HUES48 (cell line): Measurements from ENCODE around the gene USP2.

Experiments used
- H3K27ac ChIP-seq: one replicate; pipeline ENCODE4 v1.7.0; 2013; ENCODE audit warnings: low read depth, low read length, inconsistent platforms
- H3K27me3 ChIP-seq: 2 replicates; pipeline ENCODE4 v1.6.1; 2013; ENCODE audit warnings: mild to moderate bottlenecking, low read length; ENCODE audit not compliant: control insufficient read depth, insufficient read depth
- H3K36me3 ChIP-seq: 2 replicates; pipeline ENCODE4 v1.6.1; 2013; ENCODE audit warnings: low read length; ENCODE audit not compliant: control insufficient read depth, insufficient read depth
- H3K4me1 ChIP-seq: 2 replicates; pipeline ENCODE4 v1.6.1; 2013; ENCODE audit warnings: mild to moderate bottlenecking, low read length; ENCODE audit not compliant: control insufficient read depth, insufficient read depth
- H3K4me3 ChIP-seq: 2 replicates; pipeline ENCODE4 v1.5.1; 2013; ENCODE audit warnings: mild to moderate bottlenecking, low read depth, low read length
- H3K9ac ChIP-seq: 2 replicates; pipeline ENCODE4 v1.6.1; 2013; ENCODE audit warnings: mild to moderate bottlenecking, low read depth, low read length, moderate library complexity
- H3K9me3 ChIP-seq: 2 replicates; pipeline ENCODE4 v1.6.1; 2013; ENCODE audit warnings: low read length; ENCODE audit not compliant: control insufficient read depth, insufficient read depth

Gene USP2

GRCh38 chr11:119346605-119347004 lies 34.9 kb downstream of the USP2 start, which contains the start of gene MFRP:
MFRP (minus strand) TSS chr11:119346705; CDS start chr11:119346513, 192 bp downstream.
- H3K27me3 ChIP-seq, result peaks cover 25% of the 10 kb centered on the region
- no peaks in the 10 kb centered on the region for H3K36me3 ChIP-seq
- no peak within 1 kb of the TSS for H3K27ac ChIP-seq
- no peak within 1 kb of the TSS for H3K9ac ChIP-seq
- no peak within 1 kb of the TSS for H3K4me3 ChIP-seq
- H3K4me1 ChIP-seq, result no peaks in the 10 kb centered on the region
- H3K9me3 ChIP-seq, result no peaks in the 10 kb centered on the region

GRCh38 chr11:119345685-119346084 lies 35.8 kb downstream of the USP2 start:
- Histone ChIP-seq H3K9me3 (no peaks in the 10 kb centered on the region), H3K4me3 (no peak overlapping the region), H3K36me3 (no peaks in the 10 kb centered on the region), H3K27ac (no peak overlapping the region), H3K9ac (no peak overlapping the region), H3K27me3 (peaks cover 34% of the 10 kb centered on the region), H3K4me1 (no peaks in the 10 kb centered on the region)

- H3K9me3 ChIP-seq, result no peaks in the 10 kb centered on the region
- no peak overlapping the region for H3K4me3 ChIP-seq
- H3K27ac ChIP-seq, result no peak overlapping the region
- H3K27me3 ChIP-seq, result peaks cover 46% of the 10 kb centered on the region
- H3K9ac ChIP-seq, result no peak overlapping the region
- peaks cover 2% of the 10 kb centered on the region; the same call in 1 of the 2 replicates for H3K4me1 ChIP-seq
- no peaks in the 10 kb centered on the region for H3K36me3 ChIP-seq
These were observed 37.0 kb downstream of the USP2 start for GRCh38 chr11:119344291-119345010.

- H3K27ac ChIP-seq, result no peak overlapping the region
- no peaks in the 10 kb centered on the region for H3K36me3 ChIP-seq
- H3K27me3 ChIP-seq, result peaks cover 54% of the 10 kb centered on the region
- no peak overlapping the region for H3K4me3 ChIP-seq
- H3K4me1 ChIP-seq, result peaks cover 9% of the 10 kb centered on the region
- no peak overlapping the region for H3K9ac ChIP-seq
- H3K9me3 ChIP-seq, result no peaks in the 10 kb centered on the region
These were observed 37.8 kb downstream of the USP2 start for GRCh38 chr11:119343726-119344125.

GRCh38 chr11:119342362-119343130 lies 38.9 kb downstream of the USP2 start:
- H3K27me3 ChIP-seq, result peaks cover 57% of the 10 kb centered on the region
- no peaks in the 10 kb centered on the region for H3K9me3 ChIP-seq
- H3K27ac ChIP-seq, result no peak overlapping the region
- H3K9ac ChIP-seq, result no peak overlapping the region
- H3K36me3 ChIP-seq, result no peaks in the 10 kb centered on the region
- H3K4me1 ChIP-seq, result peaks cover 16% of the 10 kb centered on the region
- no peak overlapping the region for H3K4me3 ChIP-seq

- H3K27ac ChIP-seq, result no peak overlapping the region
- H3K9me3 ChIP-seq, result no peaks in the 10 kb centered on the region
- no peak overlapping the region for H3K9ac ChIP-seq
- H3K4me3 ChIP-seq, result no peak overlapping the region
- H3K36me3 ChIP-seq, result peaks cover 2% of the 10 kb centered on the region; the same call in 1 of the 2 replicates
- H3K27me3 ChIP-seq, result peaks cover 52% of the 10 kb centered on the region
- H3K4me1 ChIP-seq, result peaks cover 22% of the 10 kb centered on the region
These were observed 39.5 kb downstream of the USP2 start for GRCh38 chr11:119342023-119342300.

GRCh38 chr11:119341222-119342022 lies 40.1 kb downstream of the USP2 start:
- Histone ChIP-seq H3K9me3 (no peaks in the 10 kb centered on the region), H3K4me1 (peaks cover 22% of the 10 kb centered on the region), H3K27me3 (peaks cover 52% of the 10 kb centered on the region), H3K27ac (no peak overlapping the region), H3K9ac (no peak overlapping the region), H3K36me3 (peaks cover 5% of the 10 kb centered on the region), H3K4me3 (peak overlapping the region; percentile 65)

- Histone ChIP-seq H3K4me3 (peak within 1 kb of the TSS; percentile 65), H3K36me3 (peaks cover 14% of the 10 kb centered on the region), H3K27ac (no peak within 1 kb of the TSS), H3K9me3 (no peaks in the 10 kb centered on the region), H3K4me1 (peaks cover 23% of the 10 kb centered on the region), H3K9ac (no peak within 1 kb of the TSS), H3K27me3 (peaks cover 52% of the 10 kb centered on the region)
These were observed 40.9 kb downstream of the USP2 start, which contains the start of gene C1QTNF5 for GRCh38 chr11:119340335-119341221. C1QTNF5 (minus strand) TSS chr11:119340883; CDS start chr11:119340397, 486 bp downstream.

- Histone ChIP-seq H3K4me1 (peaks cover 31% of the 10 kb centered on the region), H3K27ac (no peak overlapping the region), H3K27me3 (peaks cover 48% of the 10 kb centered on the region), H3K4me3 (peak overlapping the region; percentile 65), H3K9me3 (no peaks in the 10 kb centered on the region), H3K36me3 (peaks cover 14% of the 10 kb centered on the region), H3K9ac (no peak overlapping the region)
These were observed 41.7 kb downstream of the USP2 start for GRCh38 chr11:119339589-119340334.
